Adipocyte (in vitro differentiated cells): ENCODE measurements around the gene DNAH1.

Experiments
- DNase-seq: peaks from one replicate; pipeline ENCODE4 v3.0.0-alpha.2; 2015; ENCODE audit warnings: low read depth
- H3K27me3 ChIP-seq: replicated peaks from 2 replicates; pipeline ENCODE4 v1.7.0; 2013; ENCODE audit warnings: mild to moderate bottlenecking, low read length, moderate library complexity; ENCODE audit not compliant: control insufficient read depth, insufficient read depth
- H3K36me3 ChIP-seq: 2 replicates; pipeline ENCODE4 v1.7.0; 2013; ENCODE audit warnings: low read length, mild to moderate bottlenecking, moderate library complexity; ENCODE audit not compliant: control insufficient read depth, insufficient read depth, severe bottlenecking
- H3K4me1 ChIP-seq: 2 replicates; pipeline ENCODE4 v1.7.0; 2013; ENCODE audit warnings: mild to moderate bottlenecking, low read length, moderate library complexity; ENCODE audit not compliant: control insufficient read depth, insufficient read depth
- H3K4me3 ChIP-seq: 2 replicates; pipeline ENCODE4 v1.7.0; 2013; ENCODE audit warnings: mild to moderate bottlenecking, low read length, moderate library complexity
- H3K9ac ChIP-seq: 2 replicates; pipeline ENCODE4 v1.7.0; 2013; ENCODE audit warnings: mild to moderate bottlenecking, low read length, moderate library complexity
- H3K9me3 ChIP-seq: 2 replicates; pipeline ENCODE4 v1.7.0; 2013; ENCODE audit warnings: mild to moderate bottlenecking, low read length, moderate library complexity; ENCODE audit not compliant: control insufficient read depth

DNAH1 gene

GRCh38 chr3:52364322-52365035, 48.4 kb downstream of the DNAH1 start:
- Histone ChIP-seq H3K9me3 (no peaks in the 10 kb centered on the region), H3K4me1 (no peaks in the 10 kb centered on the region), H3K27me3 (no peaks in the 10 kb centered on the region), H3K36me3 (peaks cover 29% of the 10 kb centered on the region), H3K4me3 (no peak overlapping the region), H3K9ac (no peak overlapping the region)
- no peak for DNase-seq

DNA sequence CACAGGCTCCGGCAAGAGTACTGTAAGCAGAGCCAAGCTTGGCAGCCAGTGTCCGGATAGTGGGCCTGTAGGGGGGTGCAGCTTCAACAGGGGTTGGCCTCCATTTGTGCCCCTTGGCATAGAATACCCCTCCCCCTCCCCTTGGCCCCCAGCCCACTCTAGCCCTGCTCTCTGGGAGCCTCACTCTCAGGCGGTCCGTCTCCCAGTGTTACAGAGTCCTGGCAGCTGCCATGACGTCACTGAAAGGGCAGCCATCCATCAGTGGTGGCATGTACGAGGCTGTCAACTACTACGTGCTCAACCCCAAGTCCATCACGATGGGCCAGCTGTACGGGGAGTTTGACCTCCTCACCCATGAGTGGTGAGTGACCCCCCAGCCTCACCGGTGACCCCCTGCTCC, 50.4 kb downstream of the DNAH1 start:
- H3K9me3 ChIP-seq = no peaks in the 10 kb centered on the region
- H3K36me3 ChIP-seq = peaks cover 26% of the 10 kb centered on the region
- no peak overlapping the region for H3K9ac ChIP-seq
- no peak for DNase-seq
- H3K4me1 ChIP-seq = no peaks in the 10 kb centered on the region
- no peak overlapping the region for H3K4me3 ChIP-seq
- no peaks in the 10 kb centered on the region for H3K27me3 ChIP-seq

GRCh38 chr3:52367891-52368880, 52.1 kb downstream of the DNAH1 start:
- Histone ChIP-seq H3K4me1 (no peaks in the 10 kb centered on the region), H3K4me3 (no peak overlapping the region), H3K9ac (no peak overlapping the region), H3K9me3 (no peaks in the 10 kb centered on the region), H3K27me3 (no peaks in the 10 kb centered on the region), H3K36me3 (peaks cover 21% of the 10 kb centered on the region)
- DNase-seq = no peak

DNA sequence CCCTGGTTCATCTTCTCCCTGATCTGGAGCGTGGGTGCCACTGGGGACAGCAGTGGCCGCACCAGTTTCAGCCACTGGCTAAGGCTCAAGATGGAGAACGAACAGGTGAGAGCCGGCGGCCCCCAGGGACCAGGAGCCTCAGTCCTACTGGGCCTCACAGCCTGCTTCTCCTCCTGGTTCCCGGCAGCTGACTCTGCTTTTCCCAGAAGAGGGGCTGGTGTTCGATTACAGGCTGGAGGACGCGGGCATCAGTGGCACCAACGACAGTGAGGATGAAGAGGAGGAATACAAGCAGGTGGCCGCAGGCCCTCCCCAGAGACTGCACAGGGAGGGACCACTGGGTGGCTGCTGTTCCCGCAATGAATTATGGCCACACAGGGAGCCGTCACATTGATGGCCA, 54.4 kb downstream of the DNAH1 start:
- H3K4me3 ChIP-seq = no peak overlapping the region
- no peaks in the 10 kb centered on the region for H3K9me3 ChIP-seq
- peaks cover 7% of the 10 kb centered on the region for H3K36me3 ChIP-seq
- H3K9ac ChIP-seq = no peak overlapping the region
- H3K27me3 ChIP-seq = no peaks in the 10 kb centered on the region
- no peak for DNase-seq
- no peaks in the 10 kb centered on the region for H3K4me1 ChIP-seq

DNA sequence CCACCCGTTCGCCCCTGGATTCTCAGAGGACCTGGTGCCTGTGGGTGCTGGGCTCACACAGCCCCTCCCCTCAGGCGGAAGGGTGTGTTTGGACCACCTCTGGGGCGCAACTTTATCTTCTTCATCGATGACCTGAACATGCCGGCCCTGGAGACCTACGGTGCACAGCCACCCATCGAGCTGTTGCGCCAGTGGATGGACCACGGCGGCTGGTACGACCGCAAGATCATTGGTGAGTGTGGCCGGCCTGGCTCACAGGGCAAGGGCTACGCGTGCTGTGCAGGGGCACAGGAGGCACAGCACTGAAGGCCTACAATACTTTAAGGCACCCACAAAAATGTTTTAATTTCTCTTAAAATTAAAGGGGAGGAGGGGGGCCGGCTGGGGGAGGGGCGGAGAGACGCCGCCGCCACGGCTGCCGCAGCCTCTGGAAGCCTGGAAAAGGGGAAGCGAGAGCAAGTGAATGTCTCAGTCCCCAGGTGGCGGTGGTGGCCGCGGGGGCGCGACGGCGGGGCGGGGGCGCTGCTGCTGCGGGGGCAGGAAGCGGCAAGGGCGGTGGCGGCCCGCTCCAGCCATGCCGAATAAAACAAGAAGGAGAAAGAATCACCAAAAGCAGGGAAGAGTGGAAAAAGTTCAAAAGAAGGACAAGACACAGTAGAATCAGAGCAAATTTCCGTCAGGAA, 56.8 kb downstream of the DNAH1 start:
- peak; percentile 7 for DNase-seq
- Histone ChIP-seq H3K27me3 (no peaks in the 10 kb centered on the region), H3K9me3 (no peaks in the 10 kb centered on the region), H3K4me1 (no peaks in the 10 kb centered on the region), H3K4me3 (no peak overlapping the region), H3K36me3 (peaks cover 8% of the 10 kb centered on the region), H3K9ac (peak overlapping the region; percentile 22)

- Histone ChIP-seq H3K4me1 (no peaks in the 10 kb centered on the region), H3K9ac (peak overlapping the region; percentile 22), H3K4me3 (no peak overlapping the region), H3K27me3 (no peaks in the 10 kb centered on the region), H3K9me3 (no peaks in the 10 kb centered on the region), H3K36me3 (peaks cover 8% of the 10 kb centered on the region)
- DNase-seq = peak; percentile 47
These were observed 57.6 kb downstream of the DNAH1 start for GRCh38 chr3:52373676-52374075.

DNA sequence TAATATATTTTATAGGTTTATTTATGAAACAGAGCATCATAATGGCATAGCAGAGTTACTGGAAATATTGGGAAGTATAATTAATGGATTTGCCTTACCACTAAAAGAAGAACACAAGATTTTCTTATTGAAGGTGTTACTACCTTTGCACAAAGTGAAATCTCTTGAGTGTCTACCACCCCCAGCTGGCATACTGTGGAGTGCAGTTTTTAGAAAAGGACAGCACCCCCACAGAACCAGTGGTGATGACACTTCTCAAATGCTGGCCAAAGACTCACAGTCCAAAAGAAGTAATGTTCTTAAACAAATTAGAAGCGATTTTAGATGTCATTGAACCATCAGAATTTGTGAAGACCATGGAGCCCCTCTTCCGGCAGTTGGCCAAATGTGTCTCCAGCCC, 58.1 kb downstream of the DNAH1 start:
- no peak overlapping the region for H3K9ac ChIP-seq
- no peaks in the 10 kb centered on the region for H3K4me1 ChIP-seq
- H3K36me3 ChIP-seq = peaks cover 8% of the 10 kb centered on the region
- DNase-seq = no peak
- H3K27me3 ChIP-seq = no peaks in the 10 kb centered on the region
- no peak overlapping the region for H3K4me3 ChIP-seq
- no peaks in the 10 kb centered on the region for H3K9me3 ChIP-seq

GRCh38 chr3:52379610-52380009, 63.5 kb downstream of the DNAH1 start:
- Histone ChIP-seq H3K27me3 (no peaks in the 10 kb centered on the region), H3K36me3 (peaks cover 5% of the 10 kb centered on the region), H3K4me3 (no peak overlapping the region), H3K9me3 (no peaks in the 10 kb centered on the region), H3K4me1 (no peaks in the 10 kb centered on the region), H3K9ac (no peak overlapping the region)
- no peak for DNase-seq

- H3K4me3 ChIP-seq = no peak overlapping the region
- H3K36me3 ChIP-seq = peaks cover 5% of the 10 kb centered on the region
- no peaks in the 10 kb centered on the region for H3K4me1 ChIP-seq
- no peaks in the 10 kb centered on the region for H3K9me3 ChIP-seq
- no peaks in the 10 kb centered on the region for H3K27me3 ChIP-seq
- no peak for DNase-seq
- no peak overlapping the region for H3K9ac ChIP-seq
These were observed 63.9 kb downstream of the DNAH1 start for GRCh38 chr3:52380023-52380422.

DNA sequence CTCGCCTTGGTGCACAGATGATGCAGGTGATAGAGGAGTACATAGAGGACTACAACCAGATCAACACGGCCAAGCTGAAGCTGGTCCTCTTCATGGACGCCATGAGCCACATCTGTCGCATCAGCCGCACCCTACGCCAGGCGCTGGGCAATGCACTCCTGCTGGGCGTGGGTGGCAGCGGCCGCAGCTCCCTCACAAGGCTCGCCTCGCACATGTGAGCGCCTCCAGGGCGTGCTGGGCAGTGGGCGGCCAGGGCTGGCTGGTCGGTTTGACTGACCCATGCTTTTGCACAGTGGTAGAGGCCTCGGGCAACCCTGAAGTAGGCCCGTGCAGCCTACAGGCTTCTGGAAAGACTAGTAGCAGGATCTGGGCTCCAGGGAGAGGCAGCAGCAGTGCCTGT, 65.5 kb downstream of the DNAH1 start:
- H3K27me3 ChIP-seq = peaks cover 1% of the 10 kb centered on the region
- H3K4me1 ChIP-seq = no peaks in the 10 kb centered on the region
- H3K9ac ChIP-seq = no peak overlapping the region
- DNase-seq = no peak
- no peaks in the 10 kb centered on the region for H3K36me3 ChIP-seq
- no peaks in the 10 kb centered on the region for H3K9me3 ChIP-seq
- H3K4me3 ChIP-seq = no peak overlapping the region

- H3K27me3 ChIP-seq = peaks cover 4% of the 10 kb centered on the region
- no peak for DNase-seq
- H3K9ac ChIP-seq = no peak overlapping the region
- H3K36me3 ChIP-seq = no peaks in the 10 kb centered on the region
- H3K9me3 ChIP-seq = no peaks in the 10 kb centered on the region
- H3K4me1 ChIP-seq = no peaks in the 10 kb centered on the region
- H3K4me3 ChIP-seq = no peak overlapping the region
These were observed 67.3 kb downstream of the DNAH1 start for GRCh38 chr3:52383446-52383845.
